Suppressor macrophage treated with lipopolysaccharide for 4 hours (primary cell): ENCODE results near the gene FAM3C.
"Not testable (repeated sequence)": the region's sequence is repeated elsewhere in the genome, so short reads cannot be mapped to it uniquely, and the experiment has no call there.

Source experiments
- DNase-seq: peaks from one replicate; pipeline ENCODE4 v3.0.0-alpha.2; 2020

The FAM3C gene

GRCh38 chr7:121330053-121330833 lies 65.9 kb downstream of the FAM3C start:
- DNase-seq, result no peak

DNA sequence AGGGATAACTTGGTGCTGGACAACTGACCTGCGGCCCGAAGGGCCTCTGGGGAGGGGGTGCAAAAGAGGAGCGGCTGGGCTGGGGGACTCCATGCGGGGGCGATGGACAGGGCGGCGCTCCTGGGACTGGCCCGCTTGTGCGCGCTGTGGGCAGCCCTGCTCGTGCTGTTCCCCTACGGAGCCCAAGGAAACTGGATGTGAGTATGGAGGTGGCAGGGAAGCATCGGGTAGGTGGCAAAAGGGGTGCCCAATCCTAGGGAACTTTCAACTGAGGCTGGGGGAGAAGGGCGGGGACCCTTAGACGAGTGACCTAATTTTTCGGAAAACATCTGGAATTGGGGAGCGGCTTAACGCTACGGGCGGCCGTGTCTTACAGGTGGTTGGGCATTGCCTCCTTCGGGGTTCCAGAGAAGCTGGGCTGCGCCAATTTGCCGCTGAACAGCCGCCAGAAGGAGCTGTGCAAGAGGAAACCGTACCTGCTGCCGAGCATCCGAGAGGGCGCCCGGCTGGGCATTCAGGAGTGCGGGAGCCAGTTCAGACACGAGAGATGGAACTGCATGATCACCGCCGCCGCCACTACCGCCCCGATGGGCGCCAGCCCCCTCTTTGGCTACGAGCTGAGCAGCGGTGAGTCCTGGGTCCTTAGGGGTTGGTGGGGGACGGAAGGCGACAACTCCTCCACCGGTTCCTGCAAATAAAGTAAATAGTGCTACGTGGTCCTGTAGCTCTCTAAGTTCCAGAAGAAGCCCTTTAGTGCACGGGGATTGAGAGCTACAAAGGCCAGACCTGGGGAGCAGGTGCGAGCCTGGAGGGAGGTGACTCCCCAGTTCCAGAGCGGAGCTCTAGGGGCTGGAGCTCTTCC lies 66.7 kb downstream of the FAM3C start:
- no peak for DNase-seq

DNA sequence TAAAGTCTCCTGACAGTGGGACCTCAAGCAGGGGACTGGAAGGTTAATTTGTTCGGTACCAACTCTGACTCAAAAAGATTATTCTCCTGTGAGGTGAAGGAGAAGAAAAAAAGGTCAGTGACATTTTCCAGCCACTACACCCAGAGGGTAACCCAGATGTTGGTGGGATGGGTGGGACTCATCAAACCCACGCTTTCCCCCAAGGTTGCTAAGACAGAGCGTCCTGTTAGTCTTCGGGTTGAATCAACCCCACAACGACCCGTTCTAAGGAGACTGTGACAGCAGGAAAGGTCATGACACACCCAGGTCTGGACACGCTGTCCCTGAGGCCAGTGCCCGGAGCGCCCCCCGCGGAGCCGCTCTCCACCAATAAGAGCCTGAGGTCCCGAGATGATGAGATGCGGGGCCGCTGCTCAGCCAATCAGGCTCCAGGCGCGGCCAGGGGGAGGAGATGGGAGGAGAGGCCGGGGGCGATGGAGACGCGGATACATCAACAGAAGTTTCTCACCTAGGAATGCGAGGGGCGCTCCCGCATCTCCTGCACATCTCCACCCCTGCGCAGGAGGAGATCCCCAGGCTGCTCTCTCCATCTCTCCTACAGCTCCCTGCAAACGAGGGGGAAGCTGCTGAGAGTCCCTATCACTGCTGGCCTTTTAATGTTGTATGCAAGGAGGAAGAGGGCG lies 67.5 kb downstream of the FAM3C start, which contains the start of gene WNT16:
WNT16 (plus strand) TSS at position 493 of the 683 bp plus-strand sequence. CDS start 293 bp downstream, outside the sequence.
- no peak for DNase-seq

- DNase-seq, result no peak
Observed at GRCh38 chr7:121327671-121328070, 68.4 kb downstream of the FAM3C start.

GRCh38 chr7:121323515-121324302 lies 72.4 kb downstream of the FAM3C start:
- no peak for DNase-seq

GRCh38 chr7:121322460-121322859 lies 73.6 kb downstream of the FAM3C start:
- no peak for DNase-seq

DNA sequence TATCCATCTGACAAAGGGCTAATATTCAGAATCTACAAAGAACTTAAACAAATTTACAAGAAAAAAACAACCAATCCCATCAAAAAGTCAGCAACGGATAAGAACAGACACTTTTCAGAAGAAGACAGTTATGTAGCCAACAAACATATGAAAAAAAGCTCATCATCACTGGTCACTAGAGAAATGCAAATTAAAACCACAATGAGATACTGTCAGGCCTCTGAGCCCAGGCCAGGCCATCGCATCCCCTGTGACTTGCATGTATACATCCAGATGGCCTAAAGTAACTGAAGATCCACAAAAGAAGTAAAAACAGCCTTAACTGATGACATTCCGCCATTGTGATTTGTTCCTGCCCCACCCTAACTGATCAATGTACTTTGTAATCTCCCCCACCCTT lies 80.9 kb downstream of the FAM3C start:
- DNase-seq, result not testable (repeated sequence)

- DNase-seq, result no peak
Observed at GRCh38 chr7:121313793-121314676, 82.1 kb downstream of the FAM3C start.

GRCh38 chr7:121313220-121313792 lies 82.8 kb downstream of the FAM3C start:
- DNase-seq, result no peak

GRCh38 chr7:121307021-121307574 lies 89.0 kb downstream of the FAM3C start:
- no peak for DNase-seq

DNA sequence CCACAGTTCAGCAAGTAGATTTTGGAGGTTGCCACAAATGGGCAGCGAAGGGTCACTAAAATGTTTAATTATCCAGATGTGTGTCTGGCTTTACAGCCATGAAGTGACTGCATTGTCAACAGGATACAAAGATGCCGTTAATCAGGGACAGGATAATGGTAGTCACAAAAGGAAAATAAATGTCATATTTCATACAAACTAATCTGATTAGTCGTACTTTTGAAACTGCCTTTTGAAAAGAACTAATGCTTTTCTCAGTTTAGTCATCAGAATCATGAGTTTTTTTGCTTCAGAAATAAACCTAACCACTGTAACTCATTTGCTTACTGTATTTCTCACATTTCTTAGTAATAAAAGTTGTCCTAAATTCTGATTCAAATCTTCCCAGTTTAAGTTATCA lies 89.5 kb downstream of the FAM3C start:
- DNase-seq, result no peak

- DNase-seq, result no peak
Observed at GRCh38 chr7:121305109-121305508, 91.0 kb downstream of the FAM3C start.

- no peak for DNase-seq
Observed at GRCh38 chr7:121304102-121304658, 91.9 kb downstream of the FAM3C start.

DNA sequence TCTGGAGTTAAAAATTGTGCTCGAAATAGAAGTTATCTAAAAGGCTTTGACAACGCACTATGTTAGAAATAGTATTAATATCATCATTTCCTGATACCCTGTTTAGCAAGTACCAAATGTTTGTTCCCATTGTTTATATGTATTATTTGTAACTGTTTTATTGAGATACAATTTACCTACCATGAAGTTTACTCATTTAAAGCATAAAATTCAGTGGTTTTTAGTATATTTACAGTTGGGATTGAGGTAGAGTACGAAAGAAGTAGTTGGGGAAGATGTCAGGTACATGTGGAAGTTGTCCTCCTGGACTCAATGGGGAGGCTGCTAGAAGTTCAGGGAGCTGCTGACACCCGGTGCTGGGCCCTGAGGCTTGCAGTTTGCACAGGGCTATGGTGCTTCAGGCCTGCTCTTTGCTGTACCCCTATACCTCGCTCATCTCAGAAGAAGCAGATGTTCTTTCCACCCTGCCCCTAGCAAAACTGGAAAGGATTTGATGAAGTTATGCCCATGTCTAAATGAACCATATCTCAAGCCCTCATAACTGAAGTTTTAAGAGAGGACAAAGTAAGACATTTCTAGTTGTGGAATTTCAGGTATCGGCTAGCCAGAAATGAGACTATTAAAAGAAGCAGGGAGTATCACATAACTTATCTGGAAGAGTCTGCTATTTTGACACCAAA lies 92.5 kb downstream of the FAM3C start:
- DNase-seq, result no peak

DNA sequence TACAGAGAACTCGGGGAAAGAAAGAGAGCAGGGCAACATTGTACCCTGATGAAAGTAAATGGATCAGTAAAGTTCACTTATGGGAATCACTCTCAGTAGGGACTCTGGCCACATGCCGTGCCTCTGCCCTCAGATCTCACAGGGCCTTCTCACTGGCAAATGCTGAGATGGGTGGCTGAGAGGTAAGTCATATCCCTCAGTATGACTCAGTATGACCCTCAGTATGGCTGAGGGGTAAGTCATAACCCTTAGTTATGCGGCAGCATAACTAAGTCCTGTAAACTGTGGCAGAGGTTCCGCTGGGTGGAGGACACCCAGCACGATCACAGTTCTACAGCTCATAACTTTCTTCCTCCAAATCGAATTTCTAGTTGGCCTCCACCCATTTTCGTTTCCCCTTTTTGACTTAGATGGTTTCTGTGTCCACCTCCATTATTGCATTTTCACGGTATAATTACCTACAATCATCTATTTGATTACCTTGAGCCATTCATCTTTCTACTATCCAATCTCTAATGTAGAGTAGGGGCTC lies 93.8 kb downstream of the FAM3C start:
- DNase-seq, result no peak

GRCh38 chr7:121301446-121302213 lies 94.5 kb downstream of the FAM3C start:
- no peak for DNase-seq

DNA sequence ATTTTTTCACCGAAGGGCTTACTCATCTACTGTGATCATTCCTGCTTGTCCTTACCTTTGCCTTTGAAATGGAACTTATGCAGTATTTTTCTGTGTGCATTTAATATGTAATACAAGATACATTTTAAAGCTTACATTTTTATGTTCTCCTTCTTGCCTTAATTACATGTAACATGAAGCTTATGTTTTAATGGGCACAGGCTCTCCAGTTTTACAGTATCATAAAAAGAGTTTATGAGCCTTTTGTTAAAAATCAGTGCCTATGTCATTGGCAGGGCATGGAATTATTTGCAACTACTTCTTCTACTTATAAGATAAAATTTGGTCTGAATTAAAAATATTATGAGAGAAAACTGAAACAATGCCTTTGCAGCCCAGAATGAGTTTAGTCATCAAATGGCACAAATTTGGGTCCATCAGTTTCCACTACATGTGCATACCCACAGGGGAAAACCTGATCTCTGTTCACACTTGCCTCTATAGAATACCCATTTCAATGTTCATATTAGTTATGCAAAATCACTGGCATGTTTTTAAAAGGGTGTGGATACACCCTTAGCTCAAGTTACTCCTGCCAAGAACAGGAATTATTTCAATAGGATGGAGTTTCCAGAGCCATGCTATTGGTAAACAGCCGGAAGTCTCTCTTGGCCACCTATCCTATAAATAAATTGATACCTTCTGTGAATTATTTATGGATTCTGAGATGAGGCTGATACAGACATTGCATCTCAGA lies 95.3 kb downstream of the FAM3C start:
- no peak for DNase-seq
